HG02763 (cell line): Measurements from ENCODE around the gene PSMA7.

Experiments
- ATAC-seq: cut with Tn5 transposase; IDR thresholded peaks from one replicate; pipeline ENCODE4 v1.9.1; 2021; ENCODE audit warnings: mild to moderate bottlenecking, moderate library complexity; ENCODE audit not compliant: unreplicated experiment

PSMA7 gene

DNA sequence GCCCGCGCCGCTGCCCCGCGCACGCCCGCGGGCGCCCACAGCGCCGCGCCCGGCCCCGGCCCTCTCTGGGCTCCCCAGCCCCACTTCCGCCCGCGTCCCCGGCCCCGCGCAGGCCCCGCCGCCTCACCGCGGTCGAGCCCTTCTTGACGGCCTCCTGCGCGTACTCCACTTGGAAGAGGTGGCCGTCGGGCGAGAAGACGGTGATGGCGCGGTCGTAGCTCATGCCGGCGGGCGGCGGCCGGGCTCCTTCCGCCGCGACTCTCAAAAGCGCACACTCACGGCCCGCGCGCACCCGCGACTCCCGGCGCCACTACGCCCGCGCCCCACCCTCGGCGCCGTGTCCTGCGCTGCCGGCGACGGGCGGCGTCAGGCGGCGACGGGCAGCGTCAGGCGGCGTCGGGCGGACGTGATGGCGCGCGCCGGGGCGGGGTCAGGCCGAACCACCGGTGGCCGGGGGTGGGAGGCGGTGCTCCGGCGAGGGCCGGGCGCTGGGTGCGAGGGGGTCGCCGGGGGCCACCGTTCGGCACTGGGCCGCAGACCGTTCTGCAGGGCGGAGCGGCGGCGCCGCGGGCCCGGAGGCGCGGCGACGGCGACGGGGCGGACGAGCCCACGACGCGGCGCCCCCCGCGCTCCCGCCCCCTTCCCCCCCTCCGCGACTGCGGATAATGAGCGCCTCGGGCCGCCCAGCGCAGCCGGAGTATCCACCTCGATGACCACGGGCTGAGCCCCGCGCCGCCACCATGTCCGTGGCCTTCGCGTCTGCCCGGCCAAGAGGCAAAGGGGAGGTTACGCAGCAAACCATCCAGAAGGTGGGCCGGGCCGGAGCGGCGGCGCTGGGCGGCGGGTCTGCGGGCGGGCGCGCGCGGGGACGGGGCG, at the start of gene PSMA7, which contains the start of gene SS18L1:
PSMA7 (minus strand) TSS at position 314 of the 876 bp plus-strand sequence; CDS start at position 223, 91 bp downstream.
SS18L1 (plus strand) TSS at position 689 of the 876 bp plus-strand sequence; CDS start at position 741, 52 bp downstream.
- ATAC-seq, result peak; percentile 68

DNA sequence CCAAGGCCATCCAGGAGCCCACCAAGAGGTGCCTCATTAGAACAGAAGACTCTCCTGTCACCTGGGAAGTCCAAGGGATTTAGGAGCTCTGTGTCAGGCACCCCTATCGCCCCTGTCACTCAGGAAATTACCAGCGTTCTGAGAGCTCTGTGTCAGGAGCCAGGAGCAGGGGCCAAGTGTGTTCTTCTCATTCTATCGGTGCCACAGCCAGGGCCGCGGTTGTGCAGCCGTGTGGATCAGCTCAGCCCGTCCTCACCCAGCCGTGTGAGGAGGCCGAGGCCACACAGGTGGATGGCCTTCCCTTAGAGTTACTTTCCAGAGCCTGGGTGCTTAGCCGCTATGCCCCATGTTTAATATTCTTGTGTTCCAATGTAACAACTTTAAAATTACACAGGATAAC, 49.4 kb upstream of the PSMA7 start:
- no peak for ATAC-seq

DNA sequence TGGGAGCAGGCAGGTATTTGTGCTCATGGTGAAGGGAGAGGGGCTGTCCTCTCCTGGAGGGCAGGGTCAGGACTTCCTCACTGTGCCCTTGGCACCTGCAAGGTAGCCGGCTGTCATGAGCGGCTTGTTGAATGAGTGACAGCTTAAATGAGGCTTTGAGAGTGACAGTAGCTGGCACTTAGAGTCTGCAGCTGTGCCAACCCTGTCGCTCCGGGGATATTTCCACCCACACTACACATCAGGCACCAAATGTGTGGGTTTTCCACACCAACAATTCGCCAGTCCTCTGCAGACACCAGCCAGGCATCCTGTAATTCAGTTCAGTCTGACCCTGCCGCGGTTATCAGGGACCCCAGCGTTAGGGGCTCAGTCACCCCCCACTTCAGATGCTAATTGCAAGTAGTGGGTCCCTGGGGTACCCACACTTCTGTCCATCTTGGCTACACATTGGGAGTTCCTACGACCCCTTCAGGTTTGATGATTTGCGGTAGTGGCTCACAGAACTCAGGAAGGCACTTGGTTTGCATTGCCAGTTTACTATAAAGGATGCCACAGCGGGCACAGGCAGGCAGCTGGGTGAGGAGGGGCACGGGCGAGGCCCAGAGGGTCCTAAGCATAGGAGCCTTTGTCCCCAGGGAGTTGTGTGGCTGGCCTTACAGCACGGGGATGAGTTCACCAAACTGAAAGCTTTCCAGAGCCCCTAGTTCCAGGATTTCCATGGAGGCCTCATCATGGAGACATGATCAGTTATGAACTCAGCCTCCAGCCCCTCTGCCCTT, 48.8 kb upstream of the PSMA7 start:
- no peak for ATAC-seq

DNA sequence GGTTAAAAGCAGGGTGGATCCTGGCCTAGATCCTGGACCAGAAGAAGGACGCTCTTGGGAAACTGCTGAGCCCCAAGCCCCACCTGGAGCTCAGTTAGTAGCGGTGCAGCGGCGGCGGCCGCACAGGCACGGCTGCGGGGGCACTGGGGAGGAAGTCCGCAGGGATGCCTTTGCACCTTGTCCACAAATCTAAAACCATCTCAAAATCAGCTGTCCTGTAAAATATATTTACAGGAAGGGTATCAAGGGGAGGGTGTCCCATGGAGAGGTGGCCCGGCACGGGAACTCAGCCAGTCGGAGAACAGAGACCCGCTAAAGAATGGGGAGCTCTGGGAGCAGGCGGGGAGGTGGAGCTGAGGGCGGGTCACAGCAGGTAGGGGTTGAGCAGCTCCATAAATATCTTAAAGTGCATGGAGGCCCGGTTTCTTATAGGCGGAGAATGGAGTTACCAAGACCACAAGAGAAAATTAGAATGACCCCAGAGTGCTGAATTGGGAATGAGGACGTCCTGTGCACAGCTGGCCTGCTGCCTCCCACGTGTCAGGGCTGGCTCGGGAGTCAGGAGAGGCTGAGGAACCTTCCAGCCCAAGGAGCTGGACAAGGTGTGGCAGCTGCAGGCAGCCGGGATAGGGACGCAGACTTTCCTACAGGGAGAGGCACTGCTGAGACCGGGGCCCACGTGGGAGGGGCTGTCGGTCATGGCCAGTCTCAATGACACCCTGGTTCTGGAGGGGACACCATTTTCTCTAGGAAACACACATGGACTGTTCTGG, 47.6 kb upstream of the PSMA7 start:
- ATAC-seq, result no peak

DNA sequence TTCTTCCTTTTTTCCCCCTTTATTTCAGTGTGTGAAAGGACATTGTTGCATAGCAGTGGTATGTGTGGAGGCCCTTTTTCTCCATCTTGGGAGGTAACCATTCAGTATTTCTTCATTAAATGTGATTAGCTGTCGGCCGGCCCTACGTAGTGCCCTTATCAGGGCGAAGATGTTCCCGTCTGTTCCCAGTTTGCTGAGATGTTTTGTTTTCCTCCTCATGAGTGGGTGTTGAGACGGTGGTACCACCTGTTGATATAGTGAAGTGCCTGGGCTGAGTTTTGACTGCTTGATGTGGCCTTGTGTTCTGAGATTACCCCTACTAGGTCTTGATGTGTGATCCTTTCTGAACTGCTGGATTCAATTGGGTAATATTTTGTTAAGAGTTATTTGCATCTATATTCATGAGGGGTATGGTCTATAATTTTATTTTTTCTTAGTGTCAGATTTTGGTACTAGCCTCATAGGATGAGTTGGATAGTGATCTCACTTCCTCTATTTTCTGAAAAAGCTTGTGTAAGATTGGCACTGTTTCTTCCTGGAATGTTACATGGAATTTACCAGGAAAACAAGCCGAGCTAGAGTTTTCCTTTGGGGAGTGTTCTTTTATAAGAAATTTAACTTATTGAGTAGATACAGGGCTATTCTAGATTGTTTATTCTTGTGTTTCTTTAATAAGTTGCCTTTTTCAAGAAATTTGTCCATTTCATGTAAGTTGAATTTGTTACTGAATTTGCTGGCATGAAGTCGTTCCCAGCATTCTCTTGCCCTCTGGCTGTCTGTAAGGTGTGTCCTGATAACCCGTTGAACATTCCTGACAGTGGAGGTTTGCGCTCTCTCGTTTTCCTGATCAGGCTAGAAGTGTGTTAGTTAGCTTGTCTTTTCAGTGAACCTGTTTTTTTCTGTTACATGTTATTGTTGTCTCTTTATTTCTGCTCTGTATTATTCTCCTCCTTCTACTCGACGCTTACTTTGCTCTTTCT, 44.0 kb upstream of the PSMA7 start:
- ATAC-seq, result no peak

DNA sequence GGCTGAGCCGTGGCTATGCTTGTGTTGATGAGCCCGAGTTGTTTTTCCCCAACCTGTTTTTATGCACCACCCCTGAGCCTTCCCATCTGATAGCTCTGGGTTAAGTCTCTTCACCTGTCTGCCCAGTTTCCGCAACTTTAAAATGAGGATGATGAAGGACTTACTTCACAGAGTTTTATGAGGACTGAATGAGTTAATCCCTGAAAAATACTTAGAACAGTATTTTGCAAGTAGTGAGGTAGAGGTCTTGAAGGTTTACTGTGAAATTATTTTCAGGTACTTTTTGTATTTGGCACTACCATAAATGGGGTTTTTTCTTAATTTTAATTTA, 42.9 kb upstream of the PSMA7 start:
- no peak for ATAC-seq

DNA sequence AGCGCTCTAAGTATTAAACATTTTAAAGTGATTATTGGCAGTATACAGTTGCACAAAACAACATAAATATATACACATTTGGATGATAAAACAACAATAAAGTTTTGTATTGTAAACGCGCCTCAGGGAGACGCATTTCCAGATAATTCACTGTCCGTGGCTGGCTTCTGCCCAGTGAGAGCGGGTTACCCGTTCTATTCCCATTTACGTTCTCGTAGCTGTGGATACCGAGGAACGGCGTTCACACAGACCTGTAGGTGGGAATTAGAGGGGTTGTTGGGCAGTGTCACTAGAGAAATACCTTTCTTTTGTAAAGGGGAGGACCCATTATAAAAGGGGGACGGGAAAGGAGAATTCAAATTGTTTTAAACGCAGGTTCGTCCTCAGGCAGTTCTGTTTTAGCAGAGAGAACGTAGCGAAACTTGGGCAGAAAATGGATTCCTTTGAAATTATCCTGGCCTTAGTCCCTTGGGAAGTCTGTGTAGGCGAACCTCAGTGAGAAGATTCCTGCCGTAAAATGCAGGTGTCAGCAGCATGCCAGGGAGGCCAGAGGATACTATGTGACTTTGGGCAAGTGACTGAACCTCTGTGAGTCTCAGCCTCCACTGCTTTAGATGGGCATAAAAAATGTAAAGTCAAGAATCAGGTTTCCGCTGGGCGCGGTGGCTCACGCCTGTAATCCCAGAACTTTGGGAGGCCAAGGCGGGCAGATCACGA, 40.4 kb upstream of the PSMA7 start:
- ATAC-seq, result no peak

DNA sequence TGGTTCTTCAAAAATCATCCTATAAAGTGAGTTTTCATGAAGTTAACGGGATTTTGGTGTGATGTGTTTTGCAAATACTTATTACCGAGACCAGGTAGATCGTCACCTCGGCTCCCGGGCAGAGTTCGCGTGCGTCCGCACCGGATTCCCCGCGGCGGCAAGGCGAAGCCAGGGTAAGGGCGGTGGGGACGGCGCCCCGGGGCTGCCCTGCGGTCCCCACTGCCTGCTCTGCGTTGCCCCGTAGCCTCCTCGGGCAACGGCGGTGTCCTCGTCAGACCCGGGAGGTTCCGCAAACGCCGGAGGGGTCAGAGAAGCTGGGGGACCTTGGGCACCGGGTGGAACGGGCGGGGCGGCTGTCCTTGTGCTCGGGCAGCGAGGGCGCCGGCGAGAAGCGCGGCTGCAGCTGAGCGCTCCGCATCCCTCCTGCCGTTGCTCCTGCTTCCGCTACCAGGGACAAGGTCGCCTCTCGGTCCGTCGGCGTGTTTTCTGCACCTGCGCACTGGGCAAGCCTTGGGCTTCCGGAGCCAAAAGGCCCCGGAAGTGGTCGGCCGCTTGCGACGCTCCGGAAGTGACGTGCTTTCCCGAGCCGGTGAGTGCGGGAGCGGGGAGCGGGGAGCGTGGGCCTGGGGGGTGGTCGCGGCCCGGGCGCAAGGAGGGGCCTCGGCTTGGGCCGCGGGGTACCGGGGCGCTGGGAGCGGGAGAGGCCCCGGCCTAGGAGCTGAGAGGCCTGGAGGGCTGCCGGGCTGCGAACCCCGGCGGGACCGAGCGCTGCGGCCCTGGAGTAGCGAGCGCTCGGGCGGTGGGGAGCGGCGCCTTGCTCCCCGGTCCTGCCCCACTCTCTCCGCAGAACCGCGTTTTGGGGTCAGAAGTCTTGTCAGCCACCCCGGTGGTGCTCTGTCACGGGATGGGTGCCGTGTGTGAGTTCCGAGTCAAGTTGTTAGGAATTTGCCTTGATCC, 39.6 kb upstream of the PSMA7 start, which contains the start of gene MTG2:
MTG2 (plus strand) TSS at position 560 of the 957 bp plus-strand sequence. CDS start 10,393 bp downstream, outside the sequence.
- peak; percentile 90 for ATAC-seq

DNA sequence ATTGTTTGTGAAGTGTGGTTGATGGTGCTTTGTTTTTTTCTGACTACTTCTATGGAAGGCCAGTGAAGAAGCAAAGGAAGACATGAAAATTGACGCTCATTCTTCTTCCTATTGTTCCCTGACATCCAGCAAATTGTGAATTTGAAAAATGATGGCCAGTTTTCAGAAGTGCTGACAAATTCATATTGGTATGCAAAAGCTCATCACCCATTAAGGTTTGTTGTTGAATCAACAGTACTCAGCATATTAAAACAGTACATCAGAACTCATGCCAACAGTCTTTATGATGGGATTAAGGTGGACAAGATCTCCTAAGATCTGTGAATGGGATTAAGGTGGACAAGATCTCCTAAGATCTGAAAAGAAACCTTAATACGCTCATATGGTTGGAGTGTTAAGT, 38.6 kb upstream of the PSMA7 start:
- no peak for ATAC-seq

DNA sequence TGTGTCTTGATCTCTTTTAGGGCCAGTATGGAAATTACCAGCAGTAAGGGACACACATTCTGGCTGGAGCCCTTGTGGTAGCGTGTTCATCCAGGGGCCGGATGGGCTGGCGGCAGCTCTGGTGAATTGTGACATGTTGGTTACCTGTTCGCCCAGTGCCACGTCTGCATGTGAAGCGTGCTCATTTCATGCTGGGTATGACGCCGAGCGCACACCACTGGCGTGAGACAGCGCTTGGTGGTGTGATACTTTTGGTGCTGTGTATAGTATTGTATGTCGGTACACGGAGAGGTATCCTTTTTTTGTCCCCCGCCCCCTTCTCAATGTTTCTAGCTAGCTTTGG, 35.9 kb upstream of the PSMA7 start:
- ATAC-seq, result no peak

DNA sequence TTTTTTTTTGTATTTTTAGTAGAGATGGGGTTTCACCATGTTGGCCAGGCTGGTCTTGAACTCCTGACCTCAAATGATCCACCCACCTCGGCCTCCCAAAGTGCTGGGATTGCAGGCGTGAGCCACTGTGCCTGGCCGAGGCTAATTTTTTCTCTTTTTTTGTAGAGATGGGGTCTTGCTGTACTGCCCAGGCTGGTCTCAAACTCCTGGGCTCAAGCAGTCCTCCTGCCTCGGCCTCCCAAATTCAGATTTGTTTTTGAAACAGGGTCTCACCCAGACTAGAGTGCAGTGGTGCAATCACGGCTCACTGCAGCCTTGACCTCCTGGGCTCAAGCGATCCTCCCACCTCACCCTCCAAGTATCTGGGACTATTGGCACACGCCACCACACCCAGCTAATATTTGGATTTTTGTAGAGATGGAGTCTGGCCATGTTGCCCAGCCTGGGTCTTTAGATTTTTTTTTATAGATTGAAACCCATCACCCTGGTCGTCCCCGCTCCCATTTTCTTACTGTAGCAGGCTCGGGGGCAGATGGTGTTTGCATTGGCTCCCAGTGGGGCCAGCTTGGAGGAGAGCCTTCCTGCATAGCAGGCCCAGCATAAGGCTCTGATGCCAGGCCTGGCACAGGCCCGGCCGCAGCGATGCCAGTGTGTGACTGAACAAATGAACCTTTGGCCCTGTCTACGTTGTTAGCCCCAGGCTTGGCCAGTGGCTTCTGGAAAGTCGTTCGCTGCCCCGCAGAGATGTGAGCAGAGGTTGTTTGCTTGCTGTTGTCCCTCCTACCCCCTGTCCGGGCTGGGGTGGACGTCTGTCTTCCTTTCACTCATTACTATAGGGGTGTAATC, 35.3 kb upstream of the PSMA7 start:
- no peak for ATAC-seq

DNA sequence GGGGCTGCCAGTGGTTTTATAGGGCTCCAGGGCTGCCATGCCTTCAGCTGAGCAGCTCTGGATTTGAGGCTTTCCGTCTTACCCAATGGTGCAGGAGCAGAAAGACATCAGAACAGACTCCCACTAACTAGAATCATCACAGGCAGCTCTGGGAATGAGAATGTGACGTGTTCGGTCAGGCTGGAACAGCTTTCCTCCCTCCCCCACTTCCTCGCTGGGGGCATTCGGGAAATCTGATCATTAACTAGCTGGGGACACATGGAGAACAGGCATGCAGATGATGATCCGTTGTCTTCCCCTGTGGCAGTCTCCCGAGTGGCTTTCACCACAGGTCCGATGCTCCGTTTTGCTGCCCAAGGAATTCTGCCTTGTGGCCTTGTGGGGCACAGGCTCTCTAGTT, 34.1 kb upstream of the PSMA7 start:
- ATAC-seq, result no peak

DNA sequence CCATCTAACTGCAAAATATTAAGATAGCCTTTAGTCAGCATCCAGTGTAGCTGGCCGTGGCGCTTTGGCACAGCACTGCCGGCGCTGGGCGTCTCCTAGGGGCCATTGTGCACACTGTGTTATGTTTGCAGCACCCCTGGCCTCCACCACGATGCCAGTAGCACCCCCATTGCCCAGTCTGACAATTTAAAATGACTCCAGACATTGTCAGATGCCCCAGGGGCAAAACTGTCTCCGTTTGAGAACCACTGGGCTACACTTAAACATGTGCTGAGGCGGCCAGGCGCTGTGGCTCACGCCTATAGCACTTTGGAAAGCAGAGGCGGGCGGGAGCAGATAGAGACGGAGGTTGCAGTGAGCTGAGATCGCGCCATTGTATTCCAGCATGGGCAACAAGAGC, 33.7 kb upstream of the PSMA7 start:
- ATAC-seq, result no peak

DNA sequence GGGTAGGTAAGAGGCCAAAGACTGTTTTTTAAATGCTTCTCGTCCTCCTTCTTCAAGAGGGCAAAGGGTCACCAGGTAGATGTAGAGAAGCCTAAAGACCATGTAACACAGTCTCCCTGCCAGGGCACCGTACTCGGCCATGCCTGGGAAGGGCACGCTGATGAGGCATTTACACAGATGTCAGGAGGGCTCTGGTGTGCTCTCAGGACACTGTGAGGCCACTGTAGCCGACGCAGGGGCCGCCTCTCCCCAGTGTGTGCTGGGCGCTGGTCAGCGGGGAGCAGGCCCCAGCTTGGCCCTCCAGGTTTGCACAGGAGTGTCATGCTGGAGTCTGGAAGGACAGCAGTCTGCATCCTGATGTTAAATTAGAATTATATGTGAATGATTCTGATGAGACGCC, 32.5 kb upstream of the PSMA7 start:
- ATAC-seq, result no peak

DNA sequence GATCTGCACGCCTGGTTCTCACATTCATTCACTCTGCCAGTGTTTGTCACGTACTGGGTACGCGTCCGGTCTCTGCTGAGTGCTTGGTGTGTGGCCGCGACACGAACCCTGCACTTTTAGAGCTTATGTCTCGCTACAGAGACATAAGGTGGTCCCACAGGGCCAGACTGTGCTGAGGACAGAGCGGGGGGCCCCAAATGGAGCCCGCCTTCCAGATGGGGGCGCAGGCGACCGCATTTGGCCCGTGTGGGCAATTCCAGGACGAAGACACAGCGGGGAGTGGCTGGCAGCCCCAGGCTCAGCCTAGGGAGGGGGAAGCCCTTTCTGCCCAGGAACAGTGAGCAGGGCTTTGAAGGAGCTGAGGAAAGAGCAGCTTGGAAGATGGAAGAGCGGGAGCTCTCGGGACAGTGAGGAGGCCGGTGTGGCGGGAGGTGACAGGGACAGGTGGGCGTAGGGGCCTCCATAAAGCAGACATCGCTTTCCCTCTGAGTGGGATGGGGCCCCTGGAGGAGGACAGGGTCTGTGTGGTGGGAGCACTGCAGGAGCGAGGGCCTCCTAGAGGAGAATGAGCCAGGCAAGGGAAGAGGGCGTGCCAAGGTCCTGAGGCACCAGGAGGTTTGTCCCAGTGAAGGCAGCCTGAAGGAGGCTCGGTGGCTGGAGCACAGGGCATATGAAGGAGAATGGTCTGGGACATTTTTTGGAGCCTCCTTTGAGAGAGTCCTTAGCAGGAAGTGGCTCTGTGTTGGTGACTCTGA, 31.9 kb upstream of the PSMA7 start:
- no peak for ATAC-seq

DNA sequence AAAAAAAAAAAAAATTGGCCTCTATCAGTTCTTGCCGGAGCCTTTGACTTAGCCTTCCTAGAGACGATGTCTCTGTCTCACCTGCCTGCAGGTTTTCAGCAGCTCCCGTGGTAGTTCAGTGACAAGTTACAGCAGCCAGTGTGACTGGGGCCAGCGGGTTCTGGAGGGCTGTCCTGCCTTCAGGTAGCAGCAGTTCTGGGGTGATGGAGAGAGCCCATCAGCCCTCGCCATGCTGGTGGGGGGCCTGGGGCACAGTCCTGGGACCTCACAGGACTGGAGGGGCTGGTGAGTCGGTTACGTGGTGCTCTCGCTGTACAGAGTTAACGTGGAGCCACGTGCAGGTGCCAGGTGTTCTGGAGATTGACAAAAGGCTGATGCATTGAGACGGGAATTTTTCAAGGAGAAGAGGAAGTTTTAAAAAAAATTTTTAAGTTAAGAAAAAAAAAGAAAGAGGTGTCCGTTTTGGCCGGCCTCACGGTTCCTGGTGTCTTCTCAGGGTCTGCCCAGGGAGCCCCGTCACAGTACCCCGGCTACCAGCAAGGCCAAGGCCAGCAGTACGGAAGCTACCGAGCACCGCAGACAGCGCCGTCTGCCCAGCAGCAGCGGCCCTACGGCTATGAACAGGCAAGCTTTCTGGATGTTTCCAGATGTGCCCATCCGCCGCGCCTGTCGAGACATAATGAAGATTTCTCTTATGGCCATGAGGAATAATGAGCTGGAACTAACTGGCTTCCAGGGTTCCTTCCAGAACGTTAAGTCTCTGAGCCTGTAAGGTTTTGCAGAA, 31.0 kb upstream of the PSMA7 start:
- no peak for ATAC-seq
